Effector memory CD8-positive, alpha-beta T cell (primary cell): ENCODE measurements around the gene ZNF750.

ENCODE experiments used
- ATAC-seq: fragments of 150-1000 bp; cut with Tn5 transposase; replicated peaks from 2 replicates; pipeline ENCODE4 v1.10.0; 2021; ENCODE audit warnings: mild to moderate bottlenecking, moderate library complexity
- DNase-seq, 3 experiments: peaks; one replicate each; pipeline ENCODE4 v3.0.0; 2021
- H3K27ac Mint-ChIP-seq, 2 donors: one replicate each; pipeline ENCODE4 v1.8.0; 2022; ENCODE audit warnings: mild to moderate bottlenecking in 2 of 2, mixed read lengths in 2 of 2, moderate library complexity in 2 of 2
- H3K27me3 Mint-ChIP-seq, 2 donors: one replicate each; pipeline ENCODE4 v1.8.0; 2022; ENCODE audit warnings: mixed read lengths in 2 of 2
- H3K36me3 Mint-ChIP-seq: one replicate; pipeline ENCODE4 v1.8.0; 2022; ENCODE audit warnings: mild to moderate bottlenecking, moderate library complexity, mixed read lengths; ENCODE audit not compliant: insufficient read depth
- H3K4me1 Mint-ChIP-seq, 2 donors: one replicate each; pipeline ENCODE4 v1.8.0; 2022; ENCODE audit warnings: low read depth in 2 of 2, mixed read lengths in 2 of 2
- H3K4me3 Mint-ChIP-seq, 2 donors: one replicate each; pipeline ENCODE4 v1.8.0; 2022; ENCODE audit warnings: mild to moderate bottlenecking in 2 of 2, mixed read lengths in 2 of 2, moderate library complexity in 2 of 2
- H3K9me3 Mint-ChIP-seq, 2 donors: one replicate each; pipeline ENCODE4 v1.8.0; 2022; ENCODE audit warnings: mixed read lengths in 2 of 2

Gene ZNF750

GRCh38 chr17:82879241-82879640 lies 39.4 kb upstream of the ZNF750 start:
- DNase-seq (no peak), ATAC-seq (no peak)
- Mint-ChIP-seq H3K4me3 (peak overlapping the region; percentile 1 to 51), H3K9me3 (no peaks in the 10 kb centered on the region), H3K27ac (peak overlapping the region; percentile 44 to 88), H3K4me1 (peaks cover 52 to 55% of the 10 kb centered on the region in 2 donors), H3K27me3 (no peaks in the 10 kb centered on the region), H3K36me3 (peaks cover 39% of the 10 kb centered on the region)

GRCh38 chr17:82878527-82878926 lies 38.7 kb upstream of the ZNF750 start:
- Mint-ChIP-seq H3K27me3 (no peaks in the 10 kb centered on the region), H3K36me3 (peaks cover 36% of the 10 kb centered on the region), H3K27ac (peak overlapping the region in 1 of 2 donors; percentile 88), H3K4me3 (peak overlapping the region; percentile 1 to 21), H3K9me3 (no peaks in the 10 kb centered on the region), H3K4me1 (peaks cover 45 to 48% of the 10 kb centered on the region in 2 donors)
- ATAC-seq (no peak), DNase-seq (no peak)

GRCh38 chr17:82876602-82877379 lies 37.0 kb upstream of the ZNF750 start:
- Mint-ChIP-seq H3K36me3 (peaks cover 19% of the 10 kb centered on the region), H3K27me3 (no peaks in the 10 kb centered on the region), H3K4me1 (peaks cover 29 to 31% of the 10 kb centered on the region in 2 donors), H3K4me3 (no peak overlapping the region), H3K9me3 (no peaks in the 10 kb centered on the region), H3K27ac (no peak overlapping the region)
- no peak for DNase-seq
- no peak for ATAC-seq

- Mint-ChIP-seq H3K4me1 (peaks cover 28 to 31% of the 10 kb centered on the region in 2 donors), H3K27me3 (no peaks in the 10 kb centered on the region), H3K4me3 (no peak overlapping the region), H3K27ac (no peak overlapping the region), H3K9me3 (no peaks in the 10 kb centered on the region), H3K36me3 (peaks cover 19% of the 10 kb centered on the region)
- ATAC-seq = no peak
- DNase-seq = no peak
Observed at GRCh38 chr17:82876149-82876548, 36.3 kb upstream of the ZNF750 start.

GRCh38 chr17:82875407-82875856 lies 35.6 kb upstream of the ZNF750 start:
- no peaks in the 10 kb centered on the region for H3K9me3 Mint-ChIP-seq
- H3K36me3 Mint-ChIP-seq = peaks cover 18% of the 10 kb centered on the region
- DNase-seq (no peak), ATAC-seq (no peak)
- no peak overlapping the region for H3K27ac Mint-ChIP-seq
- no peak overlapping the region for H3K4me3 Mint-ChIP-seq
- H3K27me3 Mint-ChIP-seq = no peaks in the 10 kb centered on the region
- peaks cover 23% of the 10 kb centered on the region in 2 donors for H3K4me1 Mint-ChIP-seq

- ATAC-seq (no peak), DNase-seq (no peak)
- peaks cover 20% of the 10 kb centered on the region for H3K36me3 Mint-ChIP-seq
- H3K27ac Mint-ChIP-seq = no peak overlapping the region
- no peak overlapping the region for H3K4me3 Mint-ChIP-seq
- peaks cover 11 to 20% of the 10 kb centered on the region in 2 donors for H3K4me1 Mint-ChIP-seq
- no peaks in the 10 kb centered on the region for H3K9me3 Mint-ChIP-seq
- H3K27me3 Mint-ChIP-seq = no peaks in the 10 kb centered on the region
Observed at GRCh38 chr17:82874011-82874835, 34.4 kb upstream of the ZNF750 start.

- H3K27me3 Mint-ChIP-seq = no peaks in the 10 kb centered on the region
- H3K9me3 Mint-ChIP-seq = no peaks in the 10 kb centered on the region
- ATAC-seq (no peak), DNase-seq (no peak)
- H3K4me1 Mint-ChIP-seq = peaks cover 8 to 17% of the 10 kb centered on the region in 2 donors
- no peak overlapping the region for H3K4me3 Mint-ChIP-seq
- peaks cover 17% of the 10 kb centered on the region for H3K36me3 Mint-ChIP-seq
- no peak overlapping the region for H3K27ac Mint-ChIP-seq
Observed at GRCh38 chr17:82873521-82873920, 33.7 kb upstream of the ZNF750 start.

- Mint-ChIP-seq H3K27me3 (no peaks in the 10 kb centered on the region), H3K4me1 (peaks cover 6 to 13% of the 10 kb centered on the region in 2 donors), H3K9me3 (no peaks in the 10 kb centered on the region), H3K27ac (no peak overlapping the region), H3K4me3 (no peak overlapping the region), H3K36me3 (peaks cover 14% of the 10 kb centered on the region)
- DNase-seq (no peak), ATAC-seq (no peak)
Observed at GRCh38 chr17:82872591-82873520, 33.0 kb upstream of the ZNF750 start.

- no peak for DNase-seq
- no peak for ATAC-seq
- H3K4me1 Mint-ChIP-seq = peaks cover 9 to 17% of the 10 kb centered on the region in 2 donors
- peak overlapping the region; percentile 28 to 81 for H3K27ac Mint-ChIP-seq
- H3K36me3 Mint-ChIP-seq = peaks cover 14% of the 10 kb centered on the region
- no peaks in the 10 kb centered on the region for H3K9me3 Mint-ChIP-seq
- H3K4me3 Mint-ChIP-seq = no peak overlapping the region
- H3K27me3 Mint-ChIP-seq = no peaks in the 10 kb centered on the region
Observed at GRCh38 chr17:82871776-82872561, 32.1 kb upstream of the ZNF750 start.

GRCh38 chr17:82871056-82871775 lies 31.4 kb upstream of the ZNF750 start:
- no peaks in the 10 kb centered on the region for H3K27me3 Mint-ChIP-seq
- H3K9me3 Mint-ChIP-seq = no peaks in the 10 kb centered on the region
- H3K27ac Mint-ChIP-seq = no peak overlapping the region
- H3K36me3 Mint-ChIP-seq = peaks cover 13% of the 10 kb centered on the region
- peaks cover 9 to 17% of the 10 kb centered on the region in 2 donors for H3K4me1 Mint-ChIP-seq
- no peak overlapping the region for H3K4me3 Mint-ChIP-seq
- DNase-seq (no peak), ATAC-seq (peak; percentile 54)

GRCh38 chr17:82870541-82870940 lies 30.7 kb upstream of the ZNF750 start:
- no peak for DNase-seq
- H3K4me1 Mint-ChIP-seq = peaks cover 9 to 22% of the 10 kb centered on the region in 2 donors
- H3K9me3 Mint-ChIP-seq = no peaks in the 10 kb centered on the region
- no peak overlapping the region for H3K4me3 Mint-ChIP-seq
- no peaks in the 10 kb centered on the region for H3K27me3 Mint-ChIP-seq
- ATAC-seq = no peak
- peaks cover 12% of the 10 kb centered on the region for H3K36me3 Mint-ChIP-seq
- H3K27ac Mint-ChIP-seq = peak overlapping the region in 1 of 2 donors; percentile 73

GRCh38 chr17:82870091-82870491 lies 30.3 kb upstream of the ZNF750 start:
- ATAC-seq = no peak
- H3K9me3 Mint-ChIP-seq = no peaks in the 10 kb centered on the region
- peaks cover 9 to 26% of the 10 kb centered on the region in 2 donors for H3K4me1 Mint-ChIP-seq
- H3K27me3 Mint-ChIP-seq = no peaks in the 10 kb centered on the region
- DNase-seq = no peak
- peaks cover 12% of the 10 kb centered on the region for H3K36me3 Mint-ChIP-seq
- H3K4me3 Mint-ChIP-seq = no peak overlapping the region
- peak overlapping the region in 1 of 2 donors; percentile 73 for H3K27ac Mint-ChIP-seq
